ENCODE measurements around the gene TOX2. TPM values are rescaled to one million over a fixed set of nuclear protein-coding genes. Genes with fewer than 3 reads are reported as not detected.

TOX2 gene
- total RNA-seq = 14.5 TPM
- polyA plus RNA-seq = 75.8 TPM
- long read RNA-seq, donor 1, partial matches to known transcripts = 0 of 1 reads
- long read RNA-seq, donor 1, other reads (novel, unspliced or antisense) = 0 of 1 reads
- long read RNA-seq, donor 2, transcript TOX2-201 (9 exons, 1,880 nt) = major isoform, 30 of 42 reads
- long read RNA-seq, donor 2, partial matches to known transcripts = 12 of 42 reads
- long read RNA-seq, donor 2, other reads (novel, unspliced or antisense) = 0 of 42 reads
- long read RNA-seq, donor 3, transcript TOX2-201 (9 exons, 1,880 nt) = major isoform, 7 of 12 reads
- long read RNA-seq, donor 3, partial matches to known transcripts = 5 of 12 reads
- long read RNA-seq, donor 3, other reads (novel, unspliced or antisense) = 0 of 12 reads
- long read RNA-seq, donor 4, partial matches to known transcripts = 0 of 1 reads
- long read RNA-seq, donor 4, other reads (novel, unspliced or antisense) = 0 of 1 reads
- long read RNA-seq, donor 5, transcript TOX2-201 (9 exons, 1,880 nt) = major isoform, 6 of 17 reads
- long read RNA-seq, donor 5, partial matches to known transcripts = 11 of 17 reads
- long read RNA-seq, donor 5, other reads (novel, unspliced or antisense) = 0 of 17 reads
- long read RNA-seq, donor 6, transcript TOX2-201 (9 exons, 1,880 nt) = major isoform, 7 of 17 reads
- long read RNA-seq, donor 6, partial matches to known transcripts = 10 of 17 reads
- long read RNA-seq, donor 6, other reads (novel, unspliced or antisense) = 0 of 17 reads
- long read RNA-seq, donor 7, transcript TOX2-201 (9 exons, 1,880 nt) = major isoform, 5 of 6 reads
- long read RNA-seq, donor 7, partial matches to known transcripts = 0 of 6 reads
- long read RNA-seq, donor 7, other reads (novel, unspliced or antisense) = 0 of 6 reads
- long read RNA-seq, donor 8, partial matches to known transcripts = 0 of 3 reads
- long read RNA-seq, donor 8, other reads (novel, unspliced or antisense) = 0 of 3 reads
- long read RNA-seq, donor 9, partial matches to known transcripts = 10 of 15 reads
- long read RNA-seq, donor 9, other reads (novel, unspliced or antisense) = 0 of 15 reads
- long read RNA-seq, donor 10, partial matches to known transcripts = 11 of 14 reads
- long read RNA-seq, donor 10, other reads (novel, unspliced or antisense) = 0 of 14 reads

- peak in 4 of 9 donors; percentile 46 to 74 (median 56) for DNase-seq (ENCODE audit: low read depth in 6 of 9, low spot score in 9 of 9)
- WGBS = 3% methylated on average over 111 of the region's 111 CpGs
These were observed at the start of gene TOX2 for GRCh38 chr20:43914311-43915210. TOX2 (plus strand) TSS chr20:43914852; CDS start chr20:43914892, 40 bp downstream.

GRCh38 chr20:43868091-43868490 is 46.6 kb upstream of the TOX2 start:
- H3K27me3 ChIP-seq (ENCODE audit: control insufficient read depth in 2 of 2, insufficient read depth in 1 of 2, low read length in 1 of 2) = peaks cover 0 to 6% of the 10 kb centered on the region in 2 donors
- H3K4me1 ChIP-seq (ENCODE audit: control insufficient read depth in 2 of 2, insufficient read depth in 2 of 2, low read length in 2 of 2) = no peaks in the 10 kb centered on the region
- 98% methylated on average over 1 of the region's 1 CpG for WGBS
- H3K27ac ChIP-seq (ENCODE audit: low read depth in 1 of 2, low read length in 1 of 2) = no peak overlapping the region
- no peaks in the 10 kb centered on the region for H3K9me3 ChIP-seq (ENCODE audit: control insufficient read depth in 2 of 2, insufficient read depth in 1 of 2, low read length in 1 of 2)
- H3K4me3 ChIP-seq (ENCODE audit: low read length in 2 of 2) = no peak overlapping the region
- no peak for DNase-seq (ENCODE audit: low read depth in 6 of 9, low spot score in 9 of 9)
- no peaks in the 10 kb centered on the region for H3K36me3 ChIP-seq (ENCODE audit: control insufficient read depth in 2 of 2, insufficient read depth in 2 of 2, low read length in 1 of 2)

More at GRCh38 chr20:43914311-43915210, at the start of gene TOX2:
- Histone ChIP-seq H3K27me3 (ENCODE audit: control insufficient read depth in 2 of 2, insufficient read depth in 1 of 2, low read length in 1 of 2) (peaks cover 36 to 53% of the 10 kb centered on the region in 2 donors), H3K36me3 (ENCODE audit: control insufficient read depth in 2 of 2, insufficient read depth in 2 of 2, low read length in 1 of 2) (no peaks in the 10 kb centered on the region), H3K27ac (ENCODE audit: low read depth in 1 of 2, low read length in 1 of 2) (peak within 1 kb of the TSS; percentile 59 to 83), H3K9me3 (ENCODE audit: control insufficient read depth in 2 of 2, insufficient read depth in 1 of 2, low read length in 1 of 2) (peaks cover 0 to 18% of the 10 kb centered on the region in 2 donors), H3K4me3 (ENCODE audit: low read length in 2 of 2) (peak within 1 kb of the TSS; percentile 70 to 74), H3K4me1 (ENCODE audit: control insufficient read depth in 2 of 2, insufficient read depth in 2 of 2, low read length in 2 of 2) (peaks cover 8 to 16% of the 10 kb centered on the region in 2 donors)

- Histone ChIP-seq H3K27me3 (ENCODE audit: control insufficient read depth in 2 of 2, insufficient read depth in 1 of 2, low read length in 1 of 2) (peaks cover 0 to 2% of the 10 kb centered on the region in 2 donors), H3K4me3 (ENCODE audit: low read length in 2 of 2) (no peak overlapping the region), H3K27ac (ENCODE audit: low read depth in 1 of 2, low read length in 1 of 2) (no peak overlapping the region), H3K9me3 (ENCODE audit: control insufficient read depth in 2 of 2, insufficient read depth in 1 of 2, low read length in 1 of 2) (no peaks in the 10 kb centered on the region), H3K4me1 (ENCODE audit: control insufficient read depth in 2 of 2, insufficient read depth in 2 of 2, low read length in 2 of 2) (no peaks in the 10 kb centered on the region), H3K36me3 (ENCODE audit: control insufficient read depth in 2 of 2, insufficient read depth in 2 of 2, low read length in 1 of 2) (no peaks in the 10 kb centered on the region)
- DNase-seq (ENCODE audit: low read depth in 6 of 9, low spot score in 9 of 9) = no peak
These were observed 44.2 kb upstream of the TOX2 start for GRCh38 chr20:43870484-43870883.

GRCh38 chr20:43878776-43879175 is 35.9 kb upstream of the TOX2 start:
- Histone ChIP-seq H3K9me3 (ENCODE audit: control insufficient read depth in 2 of 2, insufficient read depth in 1 of 2, low read length in 1 of 2) (no peaks in the 10 kb centered on the region), H3K27ac (ENCODE audit: low read depth in 1 of 2, low read length in 1 of 2) (no peak overlapping the region), H3K27me3 (ENCODE audit: control insufficient read depth in 2 of 2, insufficient read depth in 1 of 2, low read length in 1 of 2) (peaks cover 0 to 4% of the 10 kb centered on the region in 2 donors), H3K36me3 (ENCODE audit: control insufficient read depth in 2 of 2, insufficient read depth in 2 of 2, low read length in 1 of 2) (no peaks in the 10 kb centered on the region), H3K4me1 (ENCODE audit: control insufficient read depth in 2 of 2, insufficient read depth in 2 of 2, low read length in 2 of 2) (no peaks in the 10 kb centered on the region), H3K4me3 (ENCODE audit: low read length in 2 of 2) (no peak overlapping the region)
- 97% methylated on average over 1 of the region's 1 CpG for WGBS
- DNase-seq (ENCODE audit: low read depth in 6 of 9, low spot score in 9 of 9) = no peak

GRCh38 chr20:43893930-43894329 is 20.7 kb upstream of the TOX2 start:
- Histone ChIP-seq H3K27ac (ENCODE audit: low read depth in 1 of 2, low read length in 1 of 2) (no peak overlapping the region), H3K36me3 (ENCODE audit: control insufficient read depth in 2 of 2, insufficient read depth in 2 of 2, low read length in 1 of 2) (no peaks in the 10 kb centered on the region), H3K4me3 (ENCODE audit: low read length in 2 of 2) (no peak overlapping the region), H3K27me3 (ENCODE audit: control insufficient read depth in 2 of 2, insufficient read depth in 1 of 2, low read length in 1 of 2) (peaks cover 0 to 15% of the 10 kb centered on the region in 2 donors), H3K9me3 (ENCODE audit: control insufficient read depth in 2 of 2, insufficient read depth in 1 of 2, low read length in 1 of 2) (peaks cover 0 to 3% of the 10 kb centered on the region in 2 donors), H3K4me1 (ENCODE audit: control insufficient read depth in 2 of 2, insufficient read depth in 2 of 2, low read length in 2 of 2) (no peaks in the 10 kb centered on the region)
- WGBS = 47% methylated on average over 2 of the region's 2 CpGs
- DNase-seq (ENCODE audit: low read depth in 6 of 9, low spot score in 9 of 9) = no peak

GRCh38 chr20:43894491-43894890 is 20.2 kb upstream of the TOX2 start:
- Histone ChIP-seq H3K36me3 (ENCODE audit: control insufficient read depth in 2 of 2, insufficient read depth in 2 of 2, low read length in 1 of 2) (no peaks in the 10 kb centered on the region), H3K9me3 (ENCODE audit: control insufficient read depth in 2 of 2, insufficient read depth in 1 of 2, low read length in 1 of 2) (peaks cover 0 to 3% of the 10 kb centered on the region in 2 donors), H3K27ac (ENCODE audit: low read depth in 1 of 2, low read length in 1 of 2) (no peak overlapping the region), H3K27me3 (ENCODE audit: control insufficient read depth in 2 of 2, insufficient read depth in 1 of 2, low read length in 1 of 2) (peaks cover 0 to 19% of the 10 kb centered on the region in 2 donors), H3K4me1 (ENCODE audit: control insufficient read depth in 2 of 2, insufficient read depth in 2 of 2, low read length in 2 of 2) (no peaks in the 10 kb centered on the region), H3K4me3 (ENCODE audit: low read length in 2 of 2) (no peak overlapping the region)
- 35% methylated on average over 4 of the region's 4 CpGs for WGBS
- DNase-seq (ENCODE audit: low read depth in 6 of 9, low spot score in 9 of 9) = no peak

- no peak overlapping the region for H3K4me3 ChIP-seq (ENCODE audit: low read length in 2 of 2)
- peaks cover 0 to 24% of the 10 kb centered on the region in 2 donors for H3K27me3 ChIP-seq (ENCODE audit: control insufficient read depth in 2 of 2, insufficient read depth in 1 of 2, low read length in 1 of 2)
- 90% methylated on average over 4 of the region's 4 CpGs for WGBS
- no peaks in the 10 kb centered on the region for H3K36me3 ChIP-seq (ENCODE audit: control insufficient read depth in 2 of 2, insufficient read depth in 2 of 2, low read length in 1 of 2)
- no peak overlapping the region for H3K27ac ChIP-seq (ENCODE audit: low read depth in 1 of 2, low read length in 1 of 2)
- H3K4me1 ChIP-seq (ENCODE audit: control insufficient read depth in 2 of 2, insufficient read depth in 2 of 2, low read length in 2 of 2) = no peaks in the 10 kb centered on the region
- no peak for DNase-seq (ENCODE audit: low read depth in 6 of 9, low spot score in 9 of 9)
- H3K9me3 ChIP-seq (ENCODE audit: control insufficient read depth in 2 of 2, insufficient read depth in 1 of 2, low read length in 1 of 2) = no peaks in the 10 kb centered on the region
These were observed 19.4 kb upstream of the TOX2 start for GRCh38 chr20:43895235-43895634.
